GM20431 (cell line): ENCODE data around the gene OLFML2A.

Experiments used
- in situ Hi-C: fragments of 300-500 bp; cut with MseI, MboI; formaldehyde crosslinking; loops from one replicate; pipeline ENCODE4 v1.15.0; 2020; ENCODE audit warnings: low sequenced_read_pairs; ENCODE audit not compliant: unreplicated experiment

Gene OLFML2A

DNA sequence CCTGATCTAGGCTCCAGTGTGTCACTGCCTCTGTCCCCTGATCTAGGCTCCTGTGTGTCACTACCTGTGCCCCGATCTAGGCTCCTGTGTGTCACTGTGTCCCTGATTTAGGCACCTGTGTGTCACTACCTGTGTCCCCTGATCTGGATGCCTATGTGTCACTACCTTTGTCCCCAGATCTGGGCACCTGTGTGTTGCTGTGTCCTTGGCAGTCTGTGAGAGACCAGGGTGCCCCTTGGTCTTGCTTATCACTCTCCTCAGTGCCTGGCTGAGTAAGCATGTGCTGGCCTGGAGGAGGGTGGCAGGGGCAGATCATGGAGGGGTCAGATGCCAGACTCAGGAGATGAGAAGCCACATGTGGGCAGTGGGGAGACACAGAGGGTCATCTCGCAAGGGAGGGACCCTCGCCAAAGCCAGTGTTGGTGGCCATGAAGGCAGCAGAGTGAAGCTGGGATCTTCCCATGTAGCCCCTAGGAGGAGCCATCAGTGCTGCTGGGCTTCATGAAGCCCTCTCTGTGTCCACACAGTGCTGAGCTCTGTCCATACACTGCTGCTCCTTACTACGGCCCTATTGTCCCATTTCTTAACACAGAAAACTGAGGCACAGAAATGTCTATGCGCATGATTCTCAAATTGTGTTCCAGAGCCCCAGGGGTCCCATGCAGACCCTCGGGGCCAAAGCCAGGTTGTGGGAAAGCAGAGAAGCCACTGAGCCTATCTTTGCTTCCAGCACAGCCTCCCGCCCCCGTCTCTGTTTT is 15.5 kb downstream of the OLFML2A start:
- in situ Hi-C loops, result no loop called here

- in situ Hi-C loops, result no loop called here
Measured at GRCh38 chr9:124793015-124793541, 16.1 kb downstream of the OLFML2A start.

- in situ Hi-C loops, result no loop called here
Measured at GRCh38 chr9:124794902-124795491, 18.1 kb downstream of the OLFML2A start.

GRCh38 chr9:124795881-124796431 is 19.0 kb downstream of the OLFML2A start:
- in situ Hi-C loops, result no loop called here

DNA sequence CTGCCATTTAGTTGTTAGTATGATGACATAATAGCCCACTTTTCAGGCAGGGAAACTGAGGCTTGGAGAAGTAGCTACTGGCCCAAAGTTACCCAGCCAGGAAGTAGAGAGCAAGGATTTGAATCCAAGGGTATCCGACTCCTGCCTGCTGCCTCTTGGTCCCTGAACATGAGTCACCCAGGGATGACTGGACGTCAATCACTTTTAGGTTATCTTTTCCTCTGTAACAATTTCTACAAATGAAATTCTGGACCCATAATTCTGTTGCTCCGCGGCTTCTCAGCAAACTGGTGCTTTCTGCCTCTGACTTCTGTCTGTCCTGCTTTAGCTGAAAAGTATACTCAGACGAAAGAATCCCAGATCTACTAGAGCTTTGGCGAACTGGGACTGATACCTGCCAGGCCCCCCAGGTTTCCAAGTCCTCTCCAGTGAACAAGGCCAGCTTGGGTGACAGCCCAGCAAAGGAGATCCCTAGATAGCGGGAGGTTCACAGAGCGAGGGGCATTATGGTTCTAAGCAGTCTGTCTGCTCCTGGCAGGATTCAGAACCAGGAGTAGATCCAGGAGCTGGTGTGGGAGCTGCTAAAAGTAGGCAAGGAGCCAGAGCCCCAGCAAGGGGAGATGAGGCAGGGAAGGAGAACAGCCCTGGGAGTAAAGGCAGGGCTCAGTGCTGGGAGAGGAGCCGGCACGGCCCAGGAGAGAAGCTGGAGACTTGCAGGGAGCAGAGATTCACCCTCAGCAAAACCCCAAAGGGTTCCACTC is 20.6 kb downstream of the OLFML2A start:
- in situ Hi-C loops, result no loop called here

DNA sequence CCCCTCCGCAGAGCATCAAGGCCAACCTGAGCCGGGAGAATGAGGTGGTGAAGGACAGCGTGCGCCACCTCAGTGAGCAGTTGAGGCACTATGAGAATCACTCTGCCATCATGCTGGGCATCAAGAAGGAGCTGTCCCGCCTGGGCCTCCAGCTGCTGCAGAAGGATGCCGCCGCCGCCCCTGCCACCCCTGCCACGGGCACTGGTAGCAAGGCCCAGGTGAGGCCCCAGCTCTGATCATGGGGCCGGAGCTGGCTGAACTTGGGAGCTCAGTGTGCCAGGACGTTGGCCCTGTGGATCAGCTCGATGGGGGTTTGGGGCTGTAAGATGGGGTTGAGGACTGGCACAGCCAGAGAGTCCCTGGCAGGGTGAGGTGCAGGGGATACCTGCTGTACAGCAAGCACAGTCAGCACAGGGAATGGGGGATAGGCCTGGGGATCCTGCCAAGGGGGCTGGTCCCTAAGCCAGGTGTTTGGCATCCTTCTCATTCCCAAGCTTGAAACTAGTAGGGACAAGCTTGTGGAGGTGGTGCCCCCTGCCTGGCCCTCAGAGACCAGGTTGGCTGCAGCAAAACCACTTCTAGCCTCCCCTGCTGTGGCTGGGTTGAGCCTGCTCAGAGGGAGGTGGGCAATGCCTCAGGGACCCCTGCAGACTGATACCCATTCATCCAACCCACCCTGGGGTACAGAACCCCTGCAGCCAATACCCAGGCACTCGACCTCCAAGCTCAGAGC is 22.5 kb downstream of the OLFML2A start:
- in situ Hi-C loops, result no loop called here

DNA sequence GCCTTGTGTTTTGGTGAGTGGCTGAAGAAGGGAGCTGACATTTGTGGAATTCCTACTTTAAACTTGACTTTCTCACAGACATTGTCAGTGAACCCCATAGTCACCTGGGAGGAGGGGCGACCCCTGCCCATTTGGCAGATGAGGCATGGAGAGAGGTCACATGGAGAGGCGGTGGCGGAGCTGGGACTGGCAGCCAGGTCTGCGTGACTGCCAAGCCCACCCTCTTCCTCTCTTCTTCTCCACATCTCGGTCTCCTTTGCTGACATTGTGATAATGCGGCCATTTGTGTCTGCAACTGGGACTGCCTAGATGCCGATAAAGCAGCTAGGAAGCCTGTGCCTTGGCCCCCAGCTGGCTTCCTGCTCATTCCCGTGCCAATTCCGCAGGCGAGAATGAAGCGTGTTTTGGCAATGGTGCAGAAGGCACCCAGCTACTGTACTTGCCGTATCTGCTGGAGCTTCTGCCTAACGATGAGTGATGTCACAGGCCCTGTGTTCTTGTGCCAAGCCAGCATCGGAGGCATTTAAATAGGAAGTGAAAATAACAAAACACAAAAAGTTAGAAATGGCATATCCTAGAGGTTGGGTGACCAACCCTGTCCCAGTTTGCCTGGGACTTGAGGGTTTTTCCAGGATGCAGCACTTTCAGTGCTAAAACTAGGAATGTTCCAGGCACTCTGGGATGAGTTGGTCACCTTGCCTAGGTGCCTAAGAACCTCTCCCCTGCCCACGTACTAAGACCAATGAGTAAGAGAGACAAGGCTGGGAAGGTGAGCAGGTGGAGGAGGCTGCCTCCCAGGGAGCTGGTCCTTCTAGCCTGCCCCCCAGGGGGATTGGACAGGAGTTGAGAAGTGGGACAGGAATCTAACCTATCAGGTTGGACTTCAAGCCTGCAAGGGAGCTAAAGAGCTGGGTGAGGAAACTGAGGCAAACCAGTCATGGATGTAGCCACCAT is 23.6 kb downstream of the OLFML2A start:
- in situ Hi-C loops, result no loop called here

DNA sequence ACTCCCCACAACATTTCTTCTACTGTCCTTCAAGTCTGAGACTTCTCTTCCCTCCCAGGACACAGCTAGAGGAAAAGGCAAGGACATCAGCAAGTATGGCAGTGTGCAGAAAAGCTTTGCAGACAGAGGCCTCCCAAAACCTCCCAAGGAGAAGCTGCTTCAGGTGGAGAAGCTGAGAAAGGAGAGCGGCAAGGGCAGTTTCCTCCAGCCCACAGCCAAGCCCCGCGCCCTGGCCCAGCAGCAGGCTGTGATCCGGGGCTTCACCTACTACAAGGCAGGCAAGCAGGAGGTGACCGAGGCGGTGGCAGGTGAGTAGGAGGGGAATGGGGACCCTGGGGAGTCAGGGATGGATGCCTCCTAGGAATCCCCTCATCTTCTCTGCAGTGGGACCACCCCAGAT is 24.4 kb downstream of the OLFML2A start:
- in situ Hi-C loops, result no loop called here

GRCh38 chr9:124802426-124802825 is 25.5 kb downstream of the OLFML2A start:
- in situ Hi-C loops, result no loop called here

DNA sequence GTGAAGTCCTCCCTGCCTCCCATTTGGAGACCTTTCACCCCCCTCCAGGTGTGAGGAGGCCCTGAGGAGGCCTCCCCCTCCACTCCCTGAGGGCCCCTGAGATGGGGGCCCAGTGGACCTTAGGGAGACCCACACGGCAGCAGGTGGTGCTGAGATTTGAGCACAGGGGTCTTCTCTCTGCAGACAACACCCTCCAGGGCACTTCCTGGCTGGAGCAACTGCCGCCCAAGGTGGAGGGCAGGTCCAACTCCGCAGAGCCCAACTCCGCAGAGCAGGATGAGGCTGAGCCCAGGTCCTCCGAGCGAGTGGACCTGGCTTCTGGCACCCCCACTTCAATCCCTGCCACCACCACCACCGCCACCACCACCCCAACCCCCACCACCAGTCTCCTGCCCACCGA is 27.0 kb downstream of the OLFML2A start:
- in situ Hi-C loops, result no loop called here

GRCh38 chr9:124805186-124805585 is 28.3 kb downstream of the OLFML2A start:
- in situ Hi-C loops, result no loop called here

DNA sequence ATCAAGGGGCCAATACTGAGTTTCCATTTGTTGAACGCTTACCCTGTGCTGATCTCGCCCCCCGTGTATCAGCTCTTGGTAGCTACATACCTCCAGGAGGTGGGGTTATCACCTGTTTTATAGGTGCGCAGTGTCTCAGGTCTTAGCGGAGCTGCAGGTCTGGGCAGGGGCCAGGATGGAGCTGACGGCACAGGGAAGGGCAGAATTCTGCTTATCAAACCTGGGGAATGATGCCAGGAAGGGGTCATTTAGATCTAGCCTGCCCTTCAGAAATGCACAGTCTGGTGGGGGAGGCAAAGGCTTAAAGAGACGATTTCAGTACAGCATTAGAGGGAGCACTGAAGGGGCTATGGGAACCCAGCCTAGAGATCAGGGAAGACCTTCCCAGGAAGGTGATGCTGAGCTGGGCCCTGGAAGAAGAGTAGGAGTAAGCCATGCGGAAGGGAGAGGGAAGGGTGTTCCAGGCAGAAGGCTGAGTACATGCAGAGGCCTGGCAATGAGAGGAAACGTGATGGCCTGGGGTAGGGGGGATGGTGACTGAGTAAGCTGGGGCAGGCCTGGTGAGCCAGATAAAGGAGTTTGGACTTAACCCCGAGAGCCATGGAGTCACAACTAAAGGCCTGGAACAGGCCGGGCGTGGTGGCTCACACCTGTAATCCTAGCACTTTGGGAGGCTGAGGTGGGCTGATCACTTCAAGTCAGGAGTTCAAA is 31.5 kb downstream of the OLFML2A start:
- in situ Hi-C loops, result no loop called here

GRCh38 chr9:124809211-124809610 is 32.3 kb downstream of the OLFML2A start:
- in situ Hi-C loops, result no loop called here

DNA sequence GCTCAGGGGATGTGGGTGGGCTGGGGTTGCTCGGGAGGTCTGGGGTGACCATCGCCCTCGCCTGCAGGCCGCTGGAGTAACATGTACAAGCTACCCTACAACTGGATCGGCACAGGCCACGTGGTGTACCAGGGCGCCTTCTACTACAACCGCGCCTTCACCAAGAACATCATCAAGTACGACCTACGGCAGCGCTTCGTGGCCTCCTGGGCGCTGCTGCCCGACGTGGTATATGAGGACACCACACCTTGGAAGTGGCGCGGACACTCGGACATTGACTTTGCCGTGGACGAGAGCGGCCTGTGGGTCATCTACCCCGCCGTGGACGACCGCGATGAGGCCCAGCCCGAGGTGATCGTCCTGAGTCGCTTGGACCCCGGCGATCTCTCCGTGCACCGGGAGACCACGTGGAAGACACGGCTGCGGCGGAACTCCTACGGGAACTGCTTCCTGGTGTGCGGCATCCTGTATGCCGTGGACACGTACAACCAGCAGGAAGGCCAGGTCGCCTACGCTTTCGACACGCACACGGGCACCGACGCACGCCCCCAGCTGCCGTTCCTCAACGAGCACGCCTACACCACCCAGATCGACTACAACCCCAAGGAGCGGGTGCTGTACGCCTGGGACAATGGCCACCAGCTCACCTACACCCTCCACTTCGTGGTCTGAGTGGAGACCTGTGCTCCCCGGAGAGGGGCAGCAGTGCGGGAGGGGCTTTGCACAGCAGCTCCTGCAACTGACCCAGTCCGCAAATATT is 33.0 kb downstream of the OLFML2A start:
- in situ Hi-C loops, result no loop called here

DNA sequence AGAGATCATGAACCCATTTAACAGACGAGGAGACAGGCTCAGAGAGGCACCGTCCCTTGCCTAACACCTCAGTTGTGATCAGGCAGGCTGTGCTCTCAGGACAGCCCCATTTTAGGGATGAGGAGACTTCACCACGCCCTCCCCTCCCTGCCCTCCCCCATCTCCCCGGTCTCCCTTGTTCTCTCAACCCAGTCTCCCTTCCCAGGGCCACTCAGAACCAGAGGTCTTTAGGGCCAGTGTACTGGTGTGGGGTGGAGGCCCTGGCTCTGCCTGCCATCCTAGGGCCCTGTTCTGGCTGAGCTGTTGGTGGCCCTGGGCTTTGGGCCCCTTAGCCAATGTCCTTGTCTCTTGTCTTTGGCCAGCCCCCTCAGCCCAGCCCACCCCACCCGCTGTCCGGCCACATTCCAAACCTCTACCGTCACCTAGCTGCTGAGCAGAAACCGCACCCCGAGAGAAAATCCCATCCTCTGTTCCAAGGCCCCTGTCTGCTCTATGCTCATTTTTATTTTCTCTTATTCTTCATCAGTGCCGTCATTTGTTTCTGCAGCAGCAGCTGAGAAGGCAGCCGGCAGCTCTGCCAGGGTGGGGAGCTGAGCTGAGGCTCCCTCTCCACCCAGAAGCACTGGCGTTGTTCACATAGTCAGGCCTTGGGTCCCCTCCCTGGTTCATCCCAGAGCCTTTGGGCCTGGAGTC is 33.9 kb downstream of the OLFML2A start:
- in situ Hi-C loops, result no loop called here

DNA sequence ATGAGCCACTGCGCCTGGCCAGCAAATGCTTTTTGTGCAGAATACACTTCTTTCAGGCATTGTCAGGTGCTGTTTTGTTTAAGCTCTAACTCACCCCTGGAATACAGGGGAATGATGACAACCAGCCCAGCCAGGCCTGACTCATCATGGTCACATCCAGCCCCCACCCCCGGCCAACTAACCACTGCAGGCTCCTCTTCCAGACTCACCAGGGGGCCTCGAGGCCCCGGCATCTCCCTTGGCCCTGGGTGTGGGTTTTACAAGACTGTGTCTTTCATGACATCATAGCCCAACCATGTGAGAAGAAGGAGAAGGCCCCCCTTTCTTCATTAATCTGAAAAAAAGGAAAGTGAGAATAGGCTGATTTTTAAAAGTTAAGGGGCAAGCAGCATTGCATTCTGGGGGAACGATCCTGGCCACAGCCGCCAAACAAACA is 35.5 kb downstream of the OLFML2A start:
- in situ Hi-C loops, result no loop called here

GRCh38 chr9:124813041-124813440 is 36.1 kb downstream of the OLFML2A start:
- in situ Hi-C loops, result no loop called here
